Activated B cell treated with CpG ODN at 0.5 μM for 24 hours (primary cell): ENCODE measurements around the gene REELD1. TPM values are rescaled to one million over a fixed set of nuclear protein-coding genes. Genes with fewer than 3 reads are reported as not detected.

Source experiments
- ATAC-seq: fragments of 200-7000 bp; cut with Tn5 transposase; one replicate; pipeline ENCODE4 v1.10.0; 2021; ENCODE audit warnings: low read depth, mild to moderate bottlenecking, moderate library complexity
- CTCF ChIA-PET: fragments of 350-600 bp; sonication (Branson Sonifier 250); formaldehyde crosslinking; loops from one replicate; lab custom pipeline; 2021; ENCODE audit warnings: antibody characterized with exemption; lab: Charles Lee
- POLR2A ChIA-PET: fragments of 350-600 bp; sonication (Branson Sonifier 250); formaldehyde crosslinking; loops from one replicate; lab custom pipeline; 2021; ENCODE audit warnings: antibody characterized with exemption; lab: Charles Lee
- DNase-seq: peaks from one replicate; pipeline ENCODE4 v3.0.0; 2022
- H3K27ac Mint-ChIP-seq: one replicate; pipeline ENCODE4 v1.8.0; 2020; ENCODE audit warnings: mixed read lengths
- H3K27me3 Mint-ChIP-seq: one replicate; pipeline ENCODE4 v1.8.0; 2021; ENCODE audit warnings: mixed read lengths
- H3K36me3 Mint-ChIP-seq: one replicate; pipeline ENCODE4 v1.8.0; 2021; ENCODE audit warnings: low read depth, mixed read lengths
- H3K4me1 Mint-ChIP-seq: one replicate; pipeline ENCODE4 v1.8.0; 2021; ENCODE audit warnings: mixed read lengths
- H3K4me3 Mint-ChIP-seq: one replicate; pipeline ENCODE4 v1.8.0; 2020; ENCODE audit warnings: mild to moderate bottlenecking, mixed read lengths
- H3K9me3 Mint-ChIP-seq: one replicate; pipeline ENCODE4 v1.8.0; 2020; ENCODE audit warnings: mixed read lengths
- intact Hi-C: fragments of 100-400 bp; cut with micrococcal nuclease; formaldehyde crosslinking; loops from one replicate; pipeline ENCODE4 v1.15.1; 2024
- total RNA-seq: library from RNA; stranded (reverse); gene quantifications from 2 replicates; pipeline ENCODE4 v1.2.3, GENCODE V29; 2022
- TF ChIP-seq, protein P1 (sequence below): fragments of 200-600 bp; IDR thresholded peaks from one replicate; pipeline ENCODE4 v1.8.0; 2022; ENCODE audit warnings: antibody characterized with exemption, mild to moderate bottlenecking

The REELD1 gene
- total RNA-seq, 1 donor from 2014 or later: 2.6 TPM

DNA sequence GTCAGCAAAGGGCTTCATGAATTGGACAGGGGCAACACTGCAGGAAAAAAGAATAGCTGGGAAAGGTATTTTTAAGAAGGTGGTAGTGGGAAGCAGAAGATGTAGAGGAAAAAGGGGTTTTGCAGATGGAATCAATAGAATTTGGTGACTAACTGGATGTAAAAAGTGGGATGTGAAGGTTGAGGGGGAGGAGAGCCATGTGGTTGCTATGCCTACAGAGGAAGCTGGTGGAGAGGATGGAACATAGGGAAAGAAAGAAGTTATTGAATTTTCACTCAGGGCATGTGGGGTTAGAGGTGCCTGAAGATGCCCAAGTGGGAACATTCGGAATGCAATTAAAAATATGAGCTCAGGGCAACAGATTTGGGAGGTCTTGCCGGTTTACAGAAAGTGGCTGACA, 33.0 kb downstream of the REELD1 start:
- ATAC-seq (no peak), DNase-seq (no peak)
- Mint-ChIP-seq H3K27me3 (no peaks in the 10 kb centered on the region), H3K36me3 (peaks cover 2% of the 10 kb centered on the region), H3K27ac (no peak overlapping the region), H3K4me3 (no peak overlapping the region), H3K4me1 (peaks cover 9% of the 10 kb centered on the region), H3K9me3 (no peaks in the 10 kb centered on the region)
- intact Hi-C loops: no loop called here
- ChIA-PET CTCF (no interaction called here), POLR2A (no interaction called here)
- TF ChIP-seq, protein P1, sequence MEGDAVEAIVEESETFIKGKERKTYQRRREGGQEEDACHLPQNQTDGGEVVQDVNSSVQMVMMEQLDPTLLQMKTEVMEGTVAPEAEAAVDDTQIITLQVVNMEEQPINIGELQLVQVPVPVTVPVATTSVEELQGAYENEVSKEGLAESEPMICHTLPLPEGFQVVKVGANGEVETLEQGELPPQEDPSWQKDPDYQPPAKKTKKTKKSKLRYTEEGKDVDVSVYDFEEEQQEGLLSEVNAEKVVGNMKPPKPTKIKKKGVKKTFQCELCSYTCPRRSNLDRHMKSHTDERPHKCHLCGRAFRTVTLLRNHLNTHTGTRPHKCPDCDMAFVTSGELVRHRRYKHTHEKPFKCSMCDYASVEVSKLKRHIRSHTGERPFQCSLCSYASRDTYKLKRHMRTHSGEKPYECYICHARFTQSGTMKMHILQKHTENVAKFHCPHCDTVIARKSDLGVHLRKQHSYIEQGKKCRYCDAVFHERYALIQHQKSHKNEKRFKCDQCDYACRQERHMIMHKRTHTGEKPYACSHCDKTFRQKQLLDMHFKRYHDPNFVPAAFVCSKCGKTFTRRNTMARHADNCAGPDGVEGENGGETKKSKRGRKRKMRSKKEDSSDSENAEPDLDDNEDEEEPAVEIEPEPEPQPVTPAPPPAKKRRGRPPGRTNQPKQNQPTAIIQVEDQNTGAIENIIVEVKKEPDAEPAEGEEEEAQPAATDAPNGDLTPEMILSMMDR: no peak

DNA sequence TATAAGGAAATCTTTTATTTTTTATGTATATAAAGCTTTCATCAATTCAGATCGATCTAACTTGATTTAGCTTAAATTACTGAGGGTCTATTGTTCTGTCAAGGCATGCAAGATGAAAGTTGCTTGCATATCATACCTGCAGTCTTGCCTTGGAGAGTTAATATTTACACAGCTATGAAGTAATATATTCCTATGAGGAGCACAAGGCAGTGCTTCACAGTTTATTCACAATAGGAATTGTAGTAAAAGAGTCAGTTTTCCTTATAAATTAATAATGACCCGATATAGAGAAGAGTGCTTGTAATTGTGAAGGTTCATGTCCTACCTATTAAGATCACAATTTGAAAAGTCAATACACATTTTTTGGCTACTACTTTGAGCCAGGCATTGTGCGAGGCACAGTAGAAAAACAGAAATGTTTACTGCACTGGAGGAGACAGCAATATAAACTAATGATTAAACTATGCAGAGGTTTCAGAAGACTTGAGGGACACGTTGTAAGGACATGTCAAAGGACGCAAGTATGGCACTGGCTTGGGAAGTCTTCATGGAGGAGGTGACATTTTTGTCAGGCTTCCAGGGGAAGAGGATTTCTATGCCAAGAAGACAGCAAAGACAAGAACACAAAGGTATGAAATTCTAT, 38.8 kb downstream of the REELD1 start:
- H3K36me3 Mint-ChIP-seq: peaks cover 20% of the 10 kb centered on the region
- CTCF ChIA-PET: no interaction called here

DNA sequence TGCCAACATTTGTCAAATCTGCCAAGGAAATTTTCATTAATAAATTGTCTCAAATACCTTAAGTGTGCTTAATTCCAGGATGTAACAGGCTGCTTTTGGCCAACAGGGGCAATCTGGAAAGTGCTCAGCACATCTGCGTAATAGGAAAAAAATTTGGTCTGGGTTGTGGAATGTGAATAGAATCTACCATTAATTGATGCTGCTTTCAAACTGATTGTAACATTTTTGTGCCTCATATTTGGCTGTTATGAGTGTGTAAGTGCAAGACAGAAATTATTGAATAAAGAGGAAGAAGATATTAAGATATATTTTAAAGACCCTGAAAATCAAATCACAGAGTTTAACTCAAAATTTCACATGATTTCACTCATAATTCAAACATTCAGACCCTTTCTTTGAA, 41.1 kb downstream of the REELD1 start:
- H3K27me3 Mint-ChIP-seq: no peaks in the 10 kb centered on the region
- ATAC-seq (no peak), DNase-seq (no peak)
- TF ChIP-seq, protein P1: no peak
- no peaks in the 10 kb centered on the region for H3K4me1 Mint-ChIP-seq
- no peak overlapping the region for H3K27ac Mint-ChIP-seq
- POLR2A ChIA-PET: no interaction called here
- H3K4me3 Mint-ChIP-seq: no peak overlapping the region
- no peaks in the 10 kb centered on the region for H3K9me3 Mint-ChIP-seq
- CTCF ChIA-PET: no interaction called here
- peaks cover 23% of the 10 kb centered on the region for H3K36me3 Mint-ChIP-seq
- intact Hi-C loops: no loop called here

More for the DNA sequence above, 38.8 kb downstream of the REELD1 start:
- POLR2A ChIA-PET: no interaction called here
- Mint-ChIP-seq H3K27me3 (no peaks in the 10 kb centered on the region), H3K9me3 (no peaks in the 10 kb centered on the region), H3K4me1 (no peaks in the 10 kb centered on the region), H3K27ac (no peak overlapping the region), H3K4me3 (no peak overlapping the region)
- TF ChIP-seq, protein P1: no peak
- ATAC-seq: no peak
- intact Hi-C loops: no loop called here
- DNase-seq: no peak

DNA sequence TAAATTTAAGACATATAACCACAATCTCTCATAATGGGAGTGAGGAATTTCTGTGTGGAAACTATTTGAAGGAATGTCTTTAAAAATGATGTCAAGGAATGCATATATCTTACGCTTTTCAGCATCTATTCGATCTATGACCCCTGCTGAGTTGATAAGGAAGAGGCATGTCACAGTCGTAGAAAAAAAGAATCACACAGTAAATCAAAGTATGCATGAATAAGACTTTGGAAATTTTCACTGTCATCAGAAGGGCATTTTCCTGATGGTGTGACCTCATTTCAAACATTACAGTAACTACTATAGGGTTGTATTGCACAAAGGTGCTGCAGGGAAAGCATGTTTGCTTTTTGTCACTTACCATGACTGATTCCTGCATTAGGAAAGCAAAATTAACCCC, 41.5 kb downstream of the REELD1 start:
- ChIA-PET CTCF (no interaction called here), POLR2A (no interaction called here)
- no peaks in the 10 kb centered on the region for H3K27me3 Mint-ChIP-seq
- no peak for ATAC-seq
- H3K27ac Mint-ChIP-seq: no peak overlapping the region
- TF ChIP-seq, protein P1: no peak
- DNase-seq: no peak
- peaks cover 23% of the 10 kb centered on the region for H3K36me3 Mint-ChIP-seq
- no peaks in the 10 kb centered on the region for H3K9me3 Mint-ChIP-seq
- H3K4me3 Mint-ChIP-seq: no peak overlapping the region
- no peaks in the 10 kb centered on the region for H3K4me1 Mint-ChIP-seq
- intact Hi-C loops: no loop called here

DNA sequence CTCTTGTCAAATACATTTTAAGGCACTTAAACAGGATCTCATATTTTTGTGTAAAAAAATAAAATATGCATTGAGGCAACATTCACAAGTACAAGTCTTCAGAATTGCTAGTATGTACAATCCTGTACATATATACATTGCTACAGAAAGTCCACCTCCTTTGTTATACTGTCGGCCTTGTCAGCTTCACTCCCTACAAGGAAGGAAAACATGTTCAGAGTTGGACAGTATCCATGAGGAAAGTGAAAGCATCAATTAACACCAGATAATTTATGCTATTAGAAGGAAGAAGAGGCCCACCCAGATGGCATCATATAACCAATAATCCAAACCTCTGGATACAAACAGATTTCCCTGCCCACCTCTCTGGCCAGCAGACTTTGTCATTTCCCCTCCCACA, 42.0 kb downstream of the REELD1 start:
- DNase-seq: no peak
- TF ChIP-seq, protein P1: no peak
- Mint-ChIP-seq H3K4me3 (no peak overlapping the region), H3K27me3 (no peaks in the 10 kb centered on the region), H3K4me1 (no peaks in the 10 kb centered on the region), H3K27ac (no peak overlapping the region), H3K9me3 (no peaks in the 10 kb centered on the region), H3K36me3 (peaks cover 23% of the 10 kb centered on the region)
- ATAC-seq: no peak
- intact Hi-C loops: no loop called here
- ChIA-PET CTCF (interaction anchor here (1.3 kb wide), 1 partner anchor 13 kb away, joined by 3 read pairs; no protein-coding TSS in a partner anchor), POLR2A (no interaction called here)
